ENCODE measurements around the gene GORASP1.

Gene GORASP1

GRCh38 chr3:39103324-39103693, 4.1 kb downstream of the GORASP1 start:
- TF ChIP-seq, protein P1, sequence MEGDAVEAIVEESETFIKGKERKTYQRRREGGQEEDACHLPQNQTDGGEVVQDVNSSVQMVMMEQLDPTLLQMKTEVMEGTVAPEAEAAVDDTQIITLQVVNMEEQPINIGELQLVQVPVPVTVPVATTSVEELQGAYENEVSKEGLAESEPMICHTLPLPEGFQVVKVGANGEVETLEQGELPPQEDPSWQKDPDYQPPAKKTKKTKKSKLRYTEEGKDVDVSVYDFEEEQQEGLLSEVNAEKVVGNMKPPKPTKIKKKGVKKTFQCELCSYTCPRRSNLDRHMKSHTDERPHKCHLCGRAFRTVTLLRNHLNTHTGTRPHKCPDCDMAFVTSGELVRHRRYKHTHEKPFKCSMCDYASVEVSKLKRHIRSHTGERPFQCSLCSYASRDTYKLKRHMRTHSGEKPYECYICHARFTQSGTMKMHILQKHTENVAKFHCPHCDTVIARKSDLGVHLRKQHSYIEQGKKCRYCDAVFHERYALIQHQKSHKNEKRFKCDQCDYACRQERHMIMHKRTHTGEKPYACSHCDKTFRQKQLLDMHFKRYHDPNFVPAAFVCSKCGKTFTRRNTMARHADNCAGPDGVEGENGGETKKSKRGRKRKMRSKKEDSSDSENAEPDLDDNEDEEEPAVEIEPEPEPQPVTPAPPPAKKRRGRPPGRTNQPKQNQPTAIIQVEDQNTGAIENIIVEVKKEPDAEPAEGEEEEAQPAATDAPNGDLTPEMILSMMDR (IDR thresholded peaks at IDR 0.05; ENCODE audit: extremely low read depth, insufficient read depth, missing control alignments) = peak; percentile 22
- in situ Hi-C loops (cut with MboI; ENCODE audit: low pct_unique_long_range_greater_than_20kb, low sequenced_read_pairs, unreplicated experiment) = no loop called here
- DNase-seq (ENCODE audit: low spot score) = no peak

DNA sequence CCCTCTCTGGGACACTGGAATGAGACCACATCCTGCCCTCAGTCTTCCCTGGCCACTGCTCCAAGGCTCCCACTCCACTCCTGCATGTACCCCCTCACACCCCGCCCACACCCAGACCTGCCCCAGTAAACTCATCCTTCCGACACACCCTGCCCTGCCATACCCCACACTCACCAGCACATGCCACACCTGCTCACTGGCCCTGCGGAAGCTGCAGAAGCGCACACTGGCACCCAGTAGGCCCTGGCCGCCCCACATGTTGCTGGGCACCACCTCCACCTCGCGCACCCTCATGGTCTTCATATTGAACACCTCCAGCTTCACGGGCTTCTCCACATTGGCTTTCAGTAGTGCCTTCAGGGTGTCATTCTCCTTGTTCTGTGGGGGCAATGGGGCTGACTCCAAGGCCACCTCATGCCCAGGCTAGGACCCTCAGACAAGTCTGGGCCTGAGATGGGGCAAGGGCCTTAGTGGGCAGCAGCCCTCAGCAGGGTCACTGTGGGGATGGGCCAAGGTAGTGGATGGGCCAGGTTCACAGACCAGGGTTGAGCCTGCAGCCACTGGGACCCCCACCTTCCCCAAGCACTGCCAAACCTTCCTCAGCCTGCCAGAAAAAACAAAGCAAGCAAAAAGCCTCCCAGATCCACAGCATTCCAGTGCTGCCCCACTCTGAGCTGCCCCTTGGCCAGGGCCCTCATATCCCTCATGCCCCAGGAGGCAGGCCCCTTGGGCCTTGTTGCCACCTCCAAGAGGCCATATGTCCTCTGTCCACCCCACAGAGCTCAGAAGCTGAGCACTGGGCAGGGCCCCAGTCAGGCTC, 4.7 kb downstream of the GORASP1 start:
- DNase-seq (ENCODE audit: low spot score) = no peak
- TF ChIP-seq, protein P1 (IDR thresholded peaks at IDR 0.05; ENCODE audit: extremely low read depth, insufficient read depth, missing control alignments) = no peak
- in situ Hi-C loops (cut with MboI; ENCODE audit: low pct_unique_long_range_greater_than_20kb, low sequenced_read_pairs, unreplicated experiment) = no loop called here

DNA sequence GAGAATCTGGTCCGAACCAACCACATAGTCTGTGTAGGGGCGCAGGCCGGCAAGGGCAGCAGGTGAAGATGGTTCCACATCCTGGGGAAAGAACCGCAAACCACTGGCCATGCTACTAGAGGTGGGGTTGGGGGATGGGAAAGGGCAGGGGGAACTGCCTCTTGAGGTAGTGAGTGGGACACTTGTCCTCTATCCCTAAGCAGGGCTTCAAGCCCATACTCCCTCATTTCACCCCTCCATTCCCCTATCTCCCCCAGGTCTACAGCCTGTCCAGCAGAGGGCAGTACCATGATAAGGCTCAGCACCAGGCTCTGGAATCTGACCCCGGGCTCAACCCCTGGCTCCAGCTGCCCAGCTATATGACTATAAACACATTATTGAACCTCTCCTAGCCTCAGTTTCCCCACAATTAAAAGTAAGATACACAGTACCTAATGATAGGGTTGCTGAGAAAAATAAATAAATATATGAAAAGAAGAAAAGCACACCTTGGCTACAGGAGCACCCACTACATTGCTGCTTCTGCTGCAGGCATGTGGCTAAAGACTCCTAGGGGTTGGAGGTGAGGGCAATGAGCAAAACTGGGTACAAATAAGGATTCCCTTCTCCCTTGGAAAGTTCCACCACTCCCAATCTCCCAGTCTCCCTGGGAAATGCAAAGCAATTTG, 6.3 kb downstream of the GORASP1 start:
- TF ChIP-seq, protein P1 (IDR thresholded peaks at IDR 0.05; ENCODE audit: extremely low read depth, insufficient read depth, missing control alignments) = peak; percentile 87
- peak; percentile 81 for DNase-seq (ENCODE audit: low spot score)
- in situ Hi-C loops (cut with MboI; ENCODE audit: low pct_unique_long_range_greater_than_20kb, low sequenced_read_pairs, unreplicated experiment) = no loop called here

DNA sequence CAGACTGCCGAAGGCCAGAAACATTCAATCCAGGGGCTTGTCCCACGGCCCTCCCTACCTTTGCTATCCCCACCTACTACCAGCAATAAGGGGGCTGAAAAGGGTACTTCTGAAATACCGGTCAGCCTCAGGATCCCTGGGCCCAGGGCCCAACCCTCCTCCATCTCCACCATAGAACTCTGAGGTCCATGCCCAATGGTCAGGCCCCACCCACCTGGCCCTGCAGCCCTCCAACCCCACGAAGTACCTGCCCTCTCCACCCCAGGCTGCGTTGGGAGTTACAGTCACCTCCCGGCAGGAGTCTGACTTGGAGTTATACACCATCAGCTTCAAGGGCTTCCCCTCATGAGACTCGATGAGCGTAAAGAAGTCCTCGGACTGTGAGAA, 6.9 kb downstream of the GORASP1 start:
- TF ChIP-seq, protein P1 (IDR thresholded peaks at IDR 0.05; ENCODE audit: extremely low read depth, insufficient read depth, missing control alignments) = no peak
- in situ Hi-C loops (cut with MboI; ENCODE audit: low pct_unique_long_range_greater_than_20kb, low sequenced_read_pairs, unreplicated experiment) = no loop called here
- no peak for DNase-seq (ENCODE audit: low spot score)

DNA sequence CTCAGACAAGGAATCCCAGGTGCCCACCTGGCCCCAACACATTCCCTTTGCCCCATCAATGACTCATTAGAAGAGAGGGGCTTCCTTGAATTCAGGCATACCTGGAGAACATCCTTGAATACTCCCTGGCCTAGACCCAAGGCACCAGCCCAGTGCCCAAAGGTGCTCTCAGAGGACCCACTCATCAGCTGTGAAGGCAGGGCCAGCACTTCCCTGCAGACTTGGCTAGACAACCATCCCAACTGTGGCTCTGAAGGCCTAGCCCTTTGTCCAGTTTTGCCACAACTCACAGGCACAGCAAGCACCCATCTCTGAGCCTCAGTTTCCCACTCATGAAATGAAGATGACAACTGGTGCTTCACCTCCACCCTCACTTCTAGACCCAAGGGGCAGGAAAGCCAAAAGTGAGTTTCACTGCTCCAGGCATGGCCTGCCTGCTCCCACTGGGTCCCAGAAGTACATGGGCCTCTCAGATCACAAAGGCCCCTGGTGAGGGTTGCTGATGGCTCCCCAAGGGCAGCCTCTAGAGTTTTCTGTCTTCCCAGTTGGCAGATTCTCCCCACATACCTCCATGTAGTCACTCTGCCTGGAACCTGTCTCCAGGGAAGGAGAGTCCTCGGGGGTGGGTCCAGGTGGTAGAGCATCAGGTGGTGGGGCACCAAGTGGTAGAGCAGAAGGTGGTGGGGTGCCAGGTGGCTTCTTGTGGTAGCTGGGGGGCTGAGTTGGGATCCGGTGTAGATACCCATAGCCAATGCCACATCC, 7.5 kb downstream of the GORASP1 start:
- DNase-seq (ENCODE audit: low spot score) = no peak
- TF ChIP-seq, protein P1 (IDR thresholded peaks at IDR 0.05; ENCODE audit: extremely low read depth, insufficient read depth, missing control alignments) = no peak
- in situ Hi-C loops (cut with MboI; ENCODE audit: low pct_unique_long_range_greater_than_20kb, low sequenced_read_pairs, unreplicated experiment) = loop anchor here (10.0 kb wide), 1 partner anchor 175 kb away; no protein-coding TSS in a partner anchor

DNA sequence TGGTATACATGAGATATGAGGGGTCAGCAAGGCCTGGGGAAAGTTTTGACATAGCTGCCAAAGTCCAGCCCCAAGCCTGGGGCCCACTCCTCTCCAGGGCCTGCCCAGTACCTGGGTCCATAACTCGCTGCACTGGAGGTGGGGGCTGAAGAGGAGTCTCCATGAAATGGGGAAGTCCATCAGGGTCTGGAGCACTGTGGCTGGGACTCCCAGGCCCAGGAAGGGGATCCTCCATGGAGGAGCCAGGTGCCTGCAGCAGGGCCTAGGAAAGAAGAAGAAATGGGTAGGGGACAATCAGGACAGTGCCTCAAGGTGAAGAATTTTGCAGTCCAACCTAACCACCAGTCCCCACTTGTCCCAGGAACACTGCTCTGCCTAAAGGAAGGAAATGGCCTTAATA, 8.2 kb downstream of the GORASP1 start:
- no peak for DNase-seq (ENCODE audit: low spot score)
- in situ Hi-C loops (cut with MboI; ENCODE audit: low pct_unique_long_range_greater_than_20kb, low sequenced_read_pairs, unreplicated experiment) = loop anchor here (10.0 kb wide), 1 partner anchor 176 kb away; no protein-coding TSS in a partner anchor
- TF ChIP-seq, protein P1 (IDR thresholded peaks at IDR 0.05; ENCODE audit: extremely low read depth, insufficient read depth, missing control alignments) = no peak
